ENCODE results near the gene DEFB113. TPM values are rescaled to one million over a fixed set of nuclear protein-coding genes. Genes with fewer than 3 reads are reported as not detected.

Gene DEFB113
- polyA plus RNA-seq, 3 donors = not detected

DNA sequence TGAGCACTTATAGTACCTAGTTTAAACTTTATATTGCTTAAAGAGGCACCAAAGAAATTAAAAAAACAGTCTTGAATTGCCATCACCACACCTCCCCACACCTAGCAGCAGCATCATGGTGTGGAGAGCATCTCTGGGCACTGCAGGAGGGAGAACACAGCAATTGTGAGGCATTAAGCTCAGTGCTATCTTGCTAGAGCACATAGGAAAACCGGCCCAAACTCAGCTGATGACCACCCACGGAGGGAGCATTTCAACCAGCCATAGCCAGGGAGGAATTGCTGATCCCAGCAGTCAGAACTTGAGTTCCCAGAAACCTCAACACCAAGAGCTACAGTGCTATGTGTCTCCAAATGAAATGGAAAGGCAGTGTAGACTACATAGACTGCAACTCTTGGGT lies 19.5 kb upstream of the DEFB113 start:
- H3K4me3 Mint-ChIP-seq = no peak overlapping the region
- Histone ChIP-seq H2AFZ (ENCODE audit: insufficient read depth, low read depth, low read length, poor library complexity, severe bottlenecking) (no peak overlapping the region), H3K79me2 (ENCODE audit: insufficient read depth, low read length) (no peaks in the 10 kb centered on the region), H3K27ac (ENCODE audit: low read depth in 1 of 2, low read length in 2 of 2) (no peak overlapping the region), H3K27me3 (ENCODE audit: control insufficient read depth in 2 of 2, insufficient read depth in 2 of 2, low read length in 2 of 2) (no peaks in the 10 kb centered on the region), H3K9ac (ENCODE audit: insufficient read depth, low read length, poor library complexity, severe bottlenecking) (no peak overlapping the region), H3K4me1 (ENCODE audit: control insufficient read depth in 1 of 2, insufficient read depth in 2 of 2, low read length in 2 of 2) (no peaks in the 10 kb centered on the region), H3K9me3 (replicated peaks in 1 of 2; ENCODE audit: control insufficient read depth in 1 of 2, insufficient read depth in 1 of 2, low read length in 2 of 2) (peaks cover 0 to 14% of the 10 kb centered on the region in 2 donors), H3K4me2 (replicated peaks; ENCODE audit: extremely low read depth, low read length, poor library complexity, severe bottlenecking) (no peak overlapping the region), H3K4me3 (replicated peaks in 1 of 3; ENCODE audit: low read depth in 2 of 3, low read length in 3 of 3) (no peak overlapping the region), H4K20me1 (ENCODE audit: insufficient read depth, low read length) (no peaks in the 10 kb centered on the region), H3K36me3 (replicated peaks in 1 of 2; ENCODE audit: control insufficient read depth in 1 of 2, insufficient read depth in 2 of 2, low read length in 2 of 2) (no peaks in the 10 kb centered on the region)
- no CpG with 5 or more reads among the region's 2 CpGs for WGBS (ENCODE audit: insufficient coverage)
- H3K27me3 Mint-ChIP-seq (ENCODE audit: low read depth in 3 of 3) = no peaks in the 10 kb centered on the region
- intact Hi-C loops (cut with micrococcal nuclease) = no loop called here
- H3K9me3 Mint-ChIP-seq = peaks cover 0 to 7% (median 2%) of the 10 kb centered on the region in 7 donors
- no peaks in the 10 kb centered on the region for H3K4me1 Mint-ChIP-seq
- DNase-seq = no peak
- no peak overlapping the region for H3K27ac Mint-ChIP-seq
- no peaks in the 10 kb centered on the region for H3K36me3 Mint-ChIP-seq
- TF ChIP-seq, protein P1, sequence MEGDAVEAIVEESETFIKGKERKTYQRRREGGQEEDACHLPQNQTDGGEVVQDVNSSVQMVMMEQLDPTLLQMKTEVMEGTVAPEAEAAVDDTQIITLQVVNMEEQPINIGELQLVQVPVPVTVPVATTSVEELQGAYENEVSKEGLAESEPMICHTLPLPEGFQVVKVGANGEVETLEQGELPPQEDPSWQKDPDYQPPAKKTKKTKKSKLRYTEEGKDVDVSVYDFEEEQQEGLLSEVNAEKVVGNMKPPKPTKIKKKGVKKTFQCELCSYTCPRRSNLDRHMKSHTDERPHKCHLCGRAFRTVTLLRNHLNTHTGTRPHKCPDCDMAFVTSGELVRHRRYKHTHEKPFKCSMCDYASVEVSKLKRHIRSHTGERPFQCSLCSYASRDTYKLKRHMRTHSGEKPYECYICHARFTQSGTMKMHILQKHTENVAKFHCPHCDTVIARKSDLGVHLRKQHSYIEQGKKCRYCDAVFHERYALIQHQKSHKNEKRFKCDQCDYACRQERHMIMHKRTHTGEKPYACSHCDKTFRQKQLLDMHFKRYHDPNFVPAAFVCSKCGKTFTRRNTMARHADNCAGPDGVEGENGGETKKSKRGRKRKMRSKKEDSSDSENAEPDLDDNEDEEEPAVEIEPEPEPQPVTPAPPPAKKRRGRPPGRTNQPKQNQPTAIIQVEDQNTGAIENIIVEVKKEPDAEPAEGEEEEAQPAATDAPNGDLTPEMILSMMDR (IDR thresholded peaks at IDR 0.05) = no peak

DNA sequence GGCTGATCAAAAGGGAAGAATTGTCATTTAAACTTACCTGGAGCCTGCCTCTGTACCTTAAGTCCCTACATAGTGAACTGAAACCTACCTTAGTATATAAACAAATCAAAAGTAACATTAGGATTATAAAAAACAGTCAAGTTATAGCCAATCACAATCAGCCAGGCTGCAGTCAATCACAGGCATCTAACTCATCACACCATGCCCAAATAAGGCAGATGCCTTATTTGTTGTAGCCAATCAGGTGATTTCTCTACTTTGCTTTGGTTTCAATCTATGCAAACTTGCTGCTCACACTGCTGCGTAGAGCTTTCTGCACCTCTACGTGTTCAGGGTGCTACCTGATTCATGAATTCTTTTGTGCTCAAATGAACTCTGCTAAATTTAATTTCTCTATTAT lies 18.3 kb upstream of the DEFB113 start:
- Histone ChIP-seq H3K4me2 (replicated peaks; ENCODE audit: extremely low read depth, low read length, poor library complexity, severe bottlenecking) (no peak overlapping the region), H3K4me1 (ENCODE audit: control insufficient read depth in 1 of 2, insufficient read depth in 2 of 2, low read length in 2 of 2) (no peaks in the 10 kb centered on the region), H3K36me3 (replicated peaks in 1 of 2; ENCODE audit: control insufficient read depth in 1 of 2, insufficient read depth in 2 of 2, low read length in 2 of 2) (no peaks in the 10 kb centered on the region), H3K9me3 (replicated peaks in 1 of 2; ENCODE audit: control insufficient read depth in 1 of 2, insufficient read depth in 1 of 2, low read length in 2 of 2) (peaks cover 0 to 14% of the 10 kb centered on the region in 2 donors), H3K27me3 (ENCODE audit: control insufficient read depth in 2 of 2, insufficient read depth in 2 of 2, low read length in 2 of 2) (no peaks in the 10 kb centered on the region), H2AFZ (ENCODE audit: insufficient read depth, low read depth, low read length, poor library complexity, severe bottlenecking) (no peak overlapping the region), H3K4me3 (replicated peaks in 1 of 3; ENCODE audit: low read depth in 2 of 3, low read length in 3 of 3) (no peak overlapping the region), H3K79me2 (ENCODE audit: insufficient read depth, low read length) (no peaks in the 10 kb centered on the region), H3K9ac (ENCODE audit: insufficient read depth, low read length, poor library complexity, severe bottlenecking) (no peak overlapping the region), H4K20me1 (ENCODE audit: insufficient read depth, low read length) (no peaks in the 10 kb centered on the region), H3K27ac (ENCODE audit: low read depth in 1 of 2, low read length in 2 of 2) (no peak overlapping the region)
- DNase-seq = no peak
- peaks cover 0 to 7% (median 2%) of the 10 kb centered on the region in 7 donors for H3K9me3 Mint-ChIP-seq
- TF ChIP-seq, protein P1 (IDR thresholded peaks at IDR 0.05) = no peak
- H3K4me3 Mint-ChIP-seq = no peak overlapping the region
- H3K27ac Mint-ChIP-seq = no peak overlapping the region
- H3K4me1 Mint-ChIP-seq = no peaks in the 10 kb centered on the region
- H3K27me3 Mint-ChIP-seq (ENCODE audit: low read depth in 3 of 3) = peaks cover 0 to 1% (median 0%) of the 10 kb centered on the region in 3 donors
- H3K36me3 Mint-ChIP-seq = no peaks in the 10 kb centered on the region
- intact Hi-C loops (cut with micrococcal nuclease) = no loop called here
- 100% methylated on average over 1 of the region's 2 CpGs for WGBS (ENCODE audit: insufficient coverage)

All from CD14-positive monocyte (primary cell).